Heart right ventricle (tissue), 16 donors: Measurements from ENCODE around the gene TBC1D22B. TPM values are rescaled to one million over a fixed set of nuclear protein-coding genes. Genes with fewer than 3 reads are reported as not detected.
A peak's percentile ranks its signal among the peaks of the same experiment; 100 is the strongest.

Experiments used
- ATAC-seq, 8 donors: fragments of 200-7000 bp; cut with Tn5 transposase; one replicate each; pipeline ENCODE4 v1.9.1; 2020; ENCODE audit warnings: mild to moderate bottlenecking in 8 of 8, moderate library complexity in 8 of 8, moderate number of reproducible peaks in 1 of 8
- DNase-seq, 2 donors: peaks; one replicate each; pipeline ENCODE4 v3.0.0-alpha.2; 2020
- H3K27ac ChIP-seq, 10 donors: fragments of 200-600 bp; sonication (generic) in 2 of 10; one replicate each; pipeline versions ENCODE4 v1.5.0 to v1.8.0; 2020 to 2022; ENCODE audit warnings: mild to moderate bottlenecking in 3 of 10
- H3K27me3 ChIP-seq, 7 donors: fragments of 200-600 bp; one replicate each; pipeline ENCODE4 v1.8.0; 2021 to 2022; ENCODE audit warnings: mild to moderate bottlenecking in 2 of 7
- H3K36me3 ChIP-seq, 9 donors: fragments of 200-600 bp; sonication (generic) in 1 of 9; one replicate each; pipeline versions ENCODE4 v1.5.0 to v1.8.0; 2020 to 2022; ENCODE audit warnings: mild to moderate bottlenecking in 2 of 9
- H3K4me1 ChIP-seq, 9 donors: fragments of 200-600 bp; sonication (generic) in 1 of 9; one replicate each; pipeline versions ENCODE4 v1.5.0 to v1.8.0; 2020 to 2022; ENCODE audit warnings: mild to moderate bottlenecking in 4 of 9
- H3K4me3 ChIP-seq, 10 donors: fragments of 200-600 bp; sonication (generic) in 2 of 10; one replicate each; pipeline versions ENCODE4 v1.5.0 to v1.8.0; 2020 to 2022; ENCODE audit warnings: mild to moderate bottlenecking in 7 of 10, moderate library complexity in 2 of 10
- H3K9me3 ChIP-seq, 11 donors: fragments of 200-600 bp in 10 of 11; sonication (generic) in 2 of 11; one replicate each; pipeline versions ENCODE4 v1.5.0 to v1.8.0; 2013 to 2022; ENCODE audit warnings: mild to moderate bottlenecking in 2 of 11, control low read depth in 1 of 11, moderate library complexity in 1 of 11
- WGBS, 2 donors: extraction: QIAGEN DNeasy Blood & Tissue Kit; methylation state at CpG; one replicate each; pipeline ENCODE4 v1.1.7; 2013; ENCODE audit warnings: inconsistent platforms in 1 of 2; 5-methylcytosine and 5-hydroxymethylcytosine counted together
- intact Hi-C, 10 donors: fragments of 100-400 bp; cut with DNase I; formaldehyde crosslinking; loops; one replicate each; pipeline versions ENCODE4 v1.11.1 to v1.14.2; 2022
- polyA plus RNA-seq, 2 donors: library from polyadenylated mRNA; stranded (reverse); fragments of 200-250 nt; gene quantifications; one replicate each; pipeline ENCODE4 v1.2.3, GENCODE V29; 2013
- total RNA-seq, 10 donors: library from RNA; stranded (reverse); fragmentation: NEBNext Ultra II Directional in 3 of 10; extraction: Animal tissue kit (Norgen Biotek cat#: 25700) in 3 of 10; gene quantifications; one replicate each; pipeline versions ENCODE4 v1.2.1 to v1.2.4, GENCODE V29; 2021 to 2023
- TF ChIP-seq, protein P1 (sequence below), 9 donors: fragments of 200-600 bp; sonication (generic) in 2 of 9; IDR thresholded peaks; one replicate each; pipeline versions ENCODE4 v1.5.0 to v1.8.0; 2021 to 2022; ENCODE audit warnings: antibody characterized with exemption in 9 of 9, mild to moderate bottlenecking in 5 of 9, moderate library complexity in 1 of 9
- donor health status: Arrhythmogenic right ventricular cardiomyopathy.
- donor health status: ischemic (EF 13 %, LVEDD 7.1; RV severe dilation, severe dysfunction).
- donor health status: healthy with polysubstance abuse.
- donor health status: DM: no; HTN: yes; CAD: no.
- donor health status: DM: no; HTN: no; CAD: no.
- donor health status: ischemic (EF 25% LVEDD 6.9; RV normal size, moderate dysfunction).
- donor health status: ischemic (EF 25% LVEDD 5.7; RV mildly dilated, moderate dysfunction).
- donor health status: healthy.
- donor health status: DM: yes; HTN: yes; CAD: no.
- donor health status: Ischemic cardiomyopathy.
- donor health status: ischemic (EF 35%, LVEDD 5.7; RV mildly dilated, moderate dysfunction).
- donor health status: nonischemic (EF 11% LVEDD 7.7; RV severe dilation, severe dysfunction).
- donor health status: DM: yes; HTN: yes; CAD: no.
- donor health status: PGD.
- donor health status: ischemic (EF 29% LVEDD 5.4; RV normal size, mild dysfunction).
- donor health status: nonischemic (EF 23%, LVEDD 6.1; RV moderate dilation, normal function).

Gene TBC1D22B
- total and polyA plus RNA-seq, 12 donors = 5.0 to 8.1 (median 6.3) TPM

DNA sequence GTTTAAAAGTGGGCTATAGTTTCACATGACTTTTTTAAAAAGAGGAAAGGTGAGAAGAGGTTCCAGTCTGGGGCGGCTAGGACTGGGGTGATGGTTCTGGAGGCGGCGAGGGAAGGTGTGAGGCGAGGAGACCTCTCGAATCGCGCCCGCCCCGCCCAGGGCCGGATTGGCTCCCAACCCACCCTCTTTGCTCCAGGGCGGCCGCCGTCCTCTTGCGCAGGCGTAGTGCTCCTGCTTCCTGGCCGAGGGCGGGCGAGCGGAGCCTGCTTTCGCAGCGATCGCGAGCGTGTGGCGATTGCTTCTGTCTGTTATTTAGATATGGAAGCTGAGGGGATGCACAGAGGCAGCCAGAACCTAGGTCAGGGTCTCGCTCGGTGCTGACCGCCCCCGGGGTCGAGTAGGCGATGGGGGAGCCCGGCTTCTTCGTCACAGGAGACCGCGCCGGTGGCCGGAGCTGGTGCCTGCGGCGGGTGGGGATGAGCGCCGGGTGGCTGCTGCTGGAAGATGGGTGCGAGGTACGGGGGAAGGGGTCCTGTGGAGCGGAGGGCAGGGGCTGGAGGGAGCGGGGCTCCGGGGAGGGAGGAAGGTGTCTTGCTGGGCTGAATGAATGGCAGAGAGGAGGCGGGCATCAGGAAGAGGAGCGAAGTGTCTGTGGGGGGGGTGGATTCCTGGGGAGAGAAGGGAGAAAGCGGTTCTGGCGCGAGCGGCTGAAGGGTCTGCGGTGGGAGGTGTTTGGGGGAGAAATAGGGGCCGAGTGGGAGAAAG is 96.4 kb downstream of the TBC1D22B start, which contains the start of gene RNF8:
RNF8 (plus strand) TSS at position 223 of the 765 bp plus-strand sequence; CDS start at position 405, 182 bp downstream.
- WGBS, 2 donors = 0 to 1% methylated on average over 54 of the region's 54 CpGs
- Histone ChIP-seq H3K36me3 (no peaks in the 10 kb centered on the region), H3K4me1 (peaks cover 0 to 35% (median 16%) of the 10 kb centered on the region in 9 donors), H3K4me3 (peak within 1 kb of the TSS; percentile 66 to 96 (median 87)), H3K9me3 (no peaks in the 10 kb centered on the region), H3K27me3 (no peaks in the 10 kb centered on the region), H3K27ac (peak within 1 kb of the TSS in 9 of 10 donors; percentile 15 to 75 (median 61))
- intact Hi-C loops = no loop called here
- peak; percentile 96 to 99 (median 98) for ATAC-seq
- DNase-seq = peak; percentile 91 to 93
- TF ChIP-seq, protein P1, sequence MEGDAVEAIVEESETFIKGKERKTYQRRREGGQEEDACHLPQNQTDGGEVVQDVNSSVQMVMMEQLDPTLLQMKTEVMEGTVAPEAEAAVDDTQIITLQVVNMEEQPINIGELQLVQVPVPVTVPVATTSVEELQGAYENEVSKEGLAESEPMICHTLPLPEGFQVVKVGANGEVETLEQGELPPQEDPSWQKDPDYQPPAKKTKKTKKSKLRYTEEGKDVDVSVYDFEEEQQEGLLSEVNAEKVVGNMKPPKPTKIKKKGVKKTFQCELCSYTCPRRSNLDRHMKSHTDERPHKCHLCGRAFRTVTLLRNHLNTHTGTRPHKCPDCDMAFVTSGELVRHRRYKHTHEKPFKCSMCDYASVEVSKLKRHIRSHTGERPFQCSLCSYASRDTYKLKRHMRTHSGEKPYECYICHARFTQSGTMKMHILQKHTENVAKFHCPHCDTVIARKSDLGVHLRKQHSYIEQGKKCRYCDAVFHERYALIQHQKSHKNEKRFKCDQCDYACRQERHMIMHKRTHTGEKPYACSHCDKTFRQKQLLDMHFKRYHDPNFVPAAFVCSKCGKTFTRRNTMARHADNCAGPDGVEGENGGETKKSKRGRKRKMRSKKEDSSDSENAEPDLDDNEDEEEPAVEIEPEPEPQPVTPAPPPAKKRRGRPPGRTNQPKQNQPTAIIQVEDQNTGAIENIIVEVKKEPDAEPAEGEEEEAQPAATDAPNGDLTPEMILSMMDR (IDR thresholded peaks at IDR 0.05) = no peak

GRCh38 chr6:37354526-37355384 is 97.2 kb downstream of the TBC1D22B start:
- ATAC-seq (peak; percentile 29 to 67 (median 56)), DNase-seq (peak in 1 of 2 donors; percentile 25)
- WGBS, 2 donors = 6% methylated on average over 43 to 44 of the region's 44 CpGs
- Histone ChIP-seq H3K4me3 (peak overlapping the region; percentile 66 to 96 (median 87)), H3K36me3 (no peaks in the 10 kb centered on the region), H3K27me3 (no peaks in the 10 kb centered on the region), H3K27ac (peak overlapping the region in 6 of 10 donors; percentile 26 to 75 (median 62)), H3K4me1 (peaks cover 0 to 35% (median 20%) of the 10 kb centered on the region in 9 donors), H3K9me3 (no peaks in the 10 kb centered on the region)
- TF ChIP-seq, protein P1 (IDR thresholded peaks at IDR 0.05) = no peak
- intact Hi-C loops = no loop called here

DNA sequence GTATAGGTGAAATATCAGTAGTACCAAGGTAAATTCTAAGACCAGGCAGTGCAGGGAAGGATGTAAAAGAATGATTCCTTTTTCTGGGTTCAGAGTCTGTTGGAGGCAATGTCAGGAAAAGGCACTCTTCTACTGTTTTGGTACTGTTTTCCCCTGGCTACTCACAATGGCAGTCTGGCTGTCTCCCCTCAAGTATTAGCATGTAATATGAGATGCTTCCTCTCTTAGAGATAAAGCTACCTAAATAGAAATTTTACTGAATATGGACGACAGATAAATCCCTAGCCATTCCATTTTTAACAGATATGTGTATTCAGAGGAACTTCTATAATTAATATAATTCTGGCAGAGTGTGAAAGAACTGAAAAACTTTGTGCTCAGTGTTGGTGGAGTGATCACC is 99.7 kb downstream of the TBC1D22B start:
- Histone ChIP-seq H3K4me1 (peaks cover 0 to 35% (median 22%) of the 10 kb centered on the region in 9 donors), H3K27ac (no peak overlapping the region), H3K36me3 (peaks cover 0 to 21% (median 11%) of the 10 kb centered on the region in 9 donors), H3K4me3 (no peak overlapping the region), H3K9me3 (no peaks in the 10 kb centered on the region), H3K27me3 (no peaks in the 10 kb centered on the region)
- ATAC-seq (no peak), DNase-seq (no peak)
- TF ChIP-seq, protein P1 (IDR thresholded peaks at IDR 0.05) = no peak
- intact Hi-C loops = no loop called here
- WGBS, 2 donors = 5 to 20% methylated on average over 1 of the region's 1 CpG

GRCh38 chr6:37357860-37358259 is 100.3 kb downstream of the TBC1D22B start:
- TF ChIP-seq, protein P1 (IDR thresholded peaks at IDR 0.05) = no peak
- 56 to 57% methylated on average over 2 of the region's 2 CpGs for WGBS, 2 donors
- DNase-seq (no peak), ATAC-seq (no peak)
- Histone ChIP-seq H3K4me3 (no peak overlapping the region), H3K36me3 (peaks cover 0 to 27% (median 11%) of the 10 kb centered on the region in 9 donors), H3K27me3 (no peaks in the 10 kb centered on the region), H3K4me1 (peaks cover 0 to 35% (median 22%) of the 10 kb centered on the region in 9 donors), H3K27ac (no peak overlapping the region), H3K9me3 (no peaks in the 10 kb centered on the region)
- intact Hi-C loops = no loop called here
